Fibroblast of skin of left biceps (primary cell): ENCODE results near the gene MYCL.
A peak's percentile ranks its signal among the peaks of the same experiment; 100 is the strongest.
"Not testable (repeated sequence)": the region's sequence is repeated elsewhere in the genome, so short reads cannot be mapped to it uniquely, and the experiment has no call there.

Experiments
- DNase-seq, 2 experiments: peaks; one replicate each; pipeline ENCODE4 v3.0.0-alpha.2; 2013; ENCODE audit warnings: low read depth in 2 of 2

MYCL gene

GRCh38 chr1:39917825-39918224 lies 16.1 kb upstream of the MYCL start:
- no peak for DNase-seq

DNA sequence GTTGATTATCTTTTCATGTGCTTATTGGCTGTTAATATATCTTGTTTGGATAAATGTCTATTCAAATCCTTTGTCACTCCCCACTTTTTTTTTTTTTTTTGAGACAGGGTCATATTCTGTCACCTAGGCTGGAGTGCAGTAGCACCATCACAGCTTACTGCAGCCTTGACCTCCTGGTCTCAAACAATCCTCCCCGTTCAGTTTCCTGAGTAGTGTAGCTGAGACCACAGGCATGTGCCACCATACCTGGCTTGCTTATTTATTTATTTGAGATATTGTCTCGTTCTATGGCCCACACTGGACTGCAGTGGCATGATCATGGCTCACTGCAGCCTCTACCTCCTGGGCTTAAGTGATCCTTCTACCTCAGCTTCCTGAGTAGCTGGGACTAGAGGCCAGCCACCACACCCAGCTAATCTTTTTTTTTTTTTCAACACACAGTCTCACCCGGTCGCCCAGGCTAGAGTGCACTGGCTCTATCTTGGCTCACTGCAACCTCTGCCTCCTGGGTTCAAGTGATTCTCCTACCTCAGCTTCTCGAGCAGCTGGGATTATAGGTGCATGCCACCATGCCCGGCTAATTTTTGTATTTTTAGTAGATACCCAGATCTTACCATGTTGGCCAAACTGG lies 13.9 kb upstream of the MYCL start:
- no peak for DNase-seq

GRCh38 chr1:39913136-39913535 lies 11.4 kb upstream of the MYCL start:
- DNase-seq, result not testable (repeated sequence)

- no peak for DNase-seq
Measured at GRCh38 chr1:39910263-39910662, 8.5 kb upstream of the MYCL start.

DNA sequence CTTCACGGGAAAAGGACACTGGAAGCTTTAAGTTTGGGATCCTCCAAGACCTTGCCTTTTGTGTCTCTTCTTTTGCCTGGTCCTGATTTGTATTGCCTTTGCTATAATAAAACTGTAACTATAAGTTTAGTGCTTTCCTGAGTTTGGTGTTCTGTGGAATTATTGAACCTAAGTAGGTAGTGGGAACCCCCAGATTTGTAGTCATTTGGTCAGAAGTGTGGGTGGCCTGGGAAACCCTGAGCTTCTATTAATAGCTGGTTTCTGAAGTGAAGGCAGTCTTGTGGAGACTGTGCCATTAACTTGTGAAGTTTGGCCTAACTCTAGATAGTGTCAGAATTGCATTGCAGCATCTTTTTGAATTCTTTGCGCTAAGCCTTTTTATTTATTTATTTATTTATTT lies 6.8 kb upstream of the MYCL start:
- no peak for DNase-seq

- DNase-seq, result no peak
Measured at GRCh38 chr1:39907528-39908453, 6.1 kb upstream of the MYCL start.

- DNase-seq, result no peak
Measured at GRCh38 chr1:39905172-39905571, 3.5 kb upstream of the MYCL start.

GRCh38 chr1:39902460-39902807 lies 717 bp upstream of the MYCL start:
- DNase-seq, result no peak

DNA sequence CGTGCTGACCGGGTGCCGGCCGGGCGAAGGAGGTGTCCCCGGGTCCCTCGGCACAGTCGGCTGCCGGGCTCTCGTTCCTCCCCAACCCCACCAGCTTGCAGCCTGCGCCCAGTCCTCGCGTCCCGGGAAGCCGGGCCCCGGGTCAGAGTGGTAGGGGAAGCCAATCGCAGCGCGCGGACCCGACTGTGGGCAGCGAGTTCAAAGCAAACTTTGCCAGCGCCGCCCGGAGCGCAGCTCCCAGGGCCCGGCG lies 328 bp downstream of the MYCL start:
- DNase-seq, result no peak

GRCh38 chr1:39900662-39901463 lies 854 bp downstream of the MYCL start:
- DNase-seq, result no peak

DNA sequence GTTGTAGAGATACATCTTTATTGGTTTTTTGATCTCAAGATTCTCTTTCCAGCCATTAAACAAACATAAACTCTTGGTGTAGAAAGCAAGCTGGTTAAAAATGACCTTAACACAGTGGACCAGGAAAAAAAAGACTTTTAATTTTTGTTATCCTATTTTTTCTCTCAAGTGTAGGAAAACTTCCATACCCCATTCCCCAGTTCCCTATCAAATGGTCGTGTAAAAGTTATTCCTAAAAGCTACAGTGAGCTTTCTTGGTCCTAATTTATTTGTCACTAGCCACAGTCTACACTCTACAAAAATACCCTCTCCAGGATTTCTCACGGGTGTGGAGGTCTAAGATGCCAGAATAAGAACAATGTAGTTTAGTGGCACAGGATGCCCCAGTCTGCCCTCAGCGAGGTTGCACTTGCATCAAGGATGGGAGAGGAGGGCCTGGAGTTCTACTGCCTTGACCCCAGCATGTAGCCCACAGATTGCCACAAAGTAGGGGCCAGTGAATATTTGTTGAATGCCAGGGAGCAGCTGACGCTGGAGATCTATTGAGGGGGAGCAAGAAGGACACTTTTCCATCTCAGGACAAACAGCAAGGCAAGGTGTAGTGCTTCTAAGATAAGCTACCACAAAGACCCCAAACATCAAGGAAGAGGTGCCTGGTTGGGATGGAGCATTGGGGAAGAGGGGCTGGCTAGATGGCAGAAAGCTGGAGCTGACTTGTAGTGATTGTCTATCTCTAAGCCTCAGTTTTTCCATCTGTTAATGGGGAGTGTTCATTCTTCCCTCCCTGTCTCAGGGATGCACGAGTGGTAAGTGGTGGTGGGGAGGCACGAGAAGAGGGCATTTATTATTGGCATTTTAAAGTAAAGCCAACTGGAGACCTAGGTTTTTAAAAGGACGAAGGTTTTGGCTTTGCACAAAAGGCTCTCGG lies 1.8 kb downstream of the MYCL start:
- no peak for DNase-seq

DNA sequence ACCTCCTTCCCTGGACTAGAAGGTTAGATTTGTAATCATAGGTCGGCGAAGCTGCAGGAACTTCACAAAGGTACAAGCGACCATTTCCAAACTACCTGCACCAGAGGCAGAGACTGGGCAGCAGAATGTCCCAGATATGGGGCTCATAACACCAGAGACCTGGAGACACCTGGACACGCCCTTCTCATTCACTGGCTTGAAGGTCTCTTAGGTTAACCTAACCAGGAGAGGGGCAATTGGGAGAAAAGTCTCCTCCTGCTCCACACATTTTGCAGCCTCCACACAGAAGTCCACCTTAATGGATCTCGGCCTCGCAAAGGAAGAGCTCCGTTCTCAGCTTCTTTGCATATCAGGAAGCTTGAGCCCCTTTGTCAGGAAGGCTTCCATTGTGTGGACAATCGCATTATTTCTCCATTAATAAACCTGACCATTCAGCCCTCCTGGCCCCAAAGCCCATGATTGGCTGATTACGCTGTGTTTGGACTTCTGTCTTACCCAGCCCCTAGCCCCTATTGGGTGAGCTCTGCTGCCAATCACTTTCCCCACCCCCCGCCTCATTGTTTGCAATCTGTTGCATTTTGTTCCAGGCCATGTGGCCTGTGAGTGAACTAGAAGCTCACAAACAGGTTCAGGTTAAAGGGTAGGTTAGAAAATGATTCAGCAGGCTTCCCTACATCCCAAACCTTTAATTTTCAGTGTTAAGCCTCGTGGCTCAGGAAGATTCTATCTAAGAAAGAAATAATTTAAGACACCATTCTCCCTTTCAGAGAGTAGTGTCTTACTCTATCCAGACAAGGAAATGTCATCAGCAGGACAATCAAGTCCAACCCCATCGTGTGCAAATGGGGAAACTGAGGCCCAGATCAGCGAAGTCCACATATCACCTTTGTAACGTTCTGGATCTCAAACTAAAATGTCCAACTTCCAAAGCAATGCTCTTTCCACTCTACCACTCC lies 2.8 kb downstream of the MYCL start:
- DNase-seq, result peak in 1 of 2 experiments; percentile 33

- DNase-seq, result no peak
Measured at GRCh38 chr1:39898191-39898590, 3.5 kb downstream of the MYCL start.

- no peak for DNase-seq
Measured at GRCh38 chr1:39896909-39897685, 4.6 kb downstream of the MYCL start.

DNA sequence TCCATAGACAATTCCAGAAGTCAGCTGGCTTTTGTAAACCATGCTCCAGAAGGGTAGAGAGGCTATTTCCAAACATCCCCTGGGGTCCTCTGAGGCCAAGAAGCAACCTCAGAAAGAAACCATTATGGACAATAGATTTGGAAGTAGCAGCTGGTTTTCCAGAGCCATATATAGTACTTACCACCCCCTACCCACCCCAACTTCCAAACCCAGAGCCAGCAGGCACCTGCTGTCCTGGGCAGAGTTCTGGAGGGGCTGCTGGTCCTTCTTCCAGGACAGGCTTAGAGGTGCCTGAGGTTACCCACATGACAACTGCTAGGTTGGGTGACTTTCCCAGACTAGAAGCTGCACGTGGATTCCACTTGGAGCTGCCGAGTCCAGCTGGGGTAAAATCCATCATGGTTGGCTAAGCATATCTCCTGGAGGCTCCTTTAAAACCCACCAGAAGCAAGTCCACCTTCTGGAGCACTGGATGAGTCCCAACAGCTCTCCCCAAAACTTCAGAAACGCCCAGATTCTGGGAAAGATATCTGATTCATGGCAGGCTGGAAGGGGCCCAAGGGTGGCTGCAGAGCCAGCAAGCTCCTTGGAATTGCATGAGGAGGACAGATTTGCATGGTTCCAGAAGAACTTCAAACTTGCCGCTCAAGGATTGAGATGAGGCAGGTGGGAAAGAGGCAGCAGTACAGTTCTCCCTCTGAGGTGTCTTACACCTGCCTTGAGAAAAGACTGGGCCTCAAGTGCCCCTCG lies 5.8 kb downstream of the MYCL start:
- DNase-seq, result no peak

DNA sequence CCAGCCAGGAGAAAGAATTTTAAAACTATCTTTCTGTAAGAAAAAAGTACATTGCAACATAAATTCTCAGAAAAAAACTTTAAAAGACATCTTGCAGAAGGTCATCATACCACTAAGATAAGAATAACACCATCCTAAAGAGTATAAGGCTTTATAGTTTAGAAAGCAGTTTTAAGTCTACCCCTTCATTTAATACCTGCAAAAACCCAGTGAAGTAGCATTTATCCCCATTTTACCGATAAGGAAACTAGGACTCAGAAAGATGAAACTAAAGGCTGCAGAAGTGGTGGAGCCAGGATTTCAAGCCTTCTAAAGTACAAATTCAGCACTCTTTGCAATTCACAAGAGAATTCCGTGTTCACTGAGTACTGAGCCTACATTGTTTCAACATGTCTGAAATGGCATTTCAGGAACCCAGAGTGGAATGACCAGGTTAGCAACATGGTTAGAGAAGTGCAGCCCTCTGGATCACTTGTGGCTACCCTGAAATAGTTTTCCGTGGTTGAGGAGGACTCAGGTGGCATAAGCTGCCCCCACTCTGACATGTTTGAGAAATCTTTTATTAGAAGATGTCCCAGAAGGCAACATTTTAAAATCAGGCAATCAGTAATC lies 6.7 kb downstream of the MYCL start:
- no peak for DNase-seq

- DNase-seq, result peak; percentile 62 to 68
Measured at GRCh38 chr1:39892601-39893595, 8.8 kb downstream of the MYCL start.
